Upper lobe of left lung (tissue), 4 donors: ENCODE results near the gene CLEC17A.

Experiments
- CTCF ChIP-seq, 6 experiments: fragments of 450-650 bp in 4 of 6; fragments of 200-600 bp in 2 of 6; sonication (generic) in 2 of 6; IDR thresholded peaks; one replicate each; pipeline ENCODE4 v1.5.1; 2016 to 2019; ENCODE audit warnings: antibody characterized with exemption in 6 of 6
- POLR2A ChIP-seq, 4 donors: fragments of 450-650 bp; IDR thresholded peaks; one replicate each; pipeline ENCODE4 v1.5.1; 2016 to 2017; ENCODE audit warnings: antibody characterized with exemption in 4 of 4, mild to moderate bottlenecking in 2 of 4
- POLR2AphosphoS5 ChIP-seq, 2 donors: sonication (generic); formaldehyde crosslinking; IDR thresholded peaks; one replicate each; pipeline ENCODE4 v1.5.1; 2017; ENCODE audit warnings: antibody characterized with exemption in 2 of 2

- TF ChIP-seq CTCF (IDR thresholded peaks at IDR 0.05) (no peak), POLR2A (IDR thresholded peaks at IDR 0.05) (no peak), POLR2AphosphoS5 (IDR thresholded peaks at IDR 0.05) (no peak)
These were observed 40.1 kb upstream of the CLEC17A start for GRCh38 chr19:14542711-14543328.
